K562 (cell line): ENCODE data around the gene ZFP57. TPM values are rescaled to one million over a fixed set of nuclear protein-coding genes. Genes with fewer than 3 reads are reported as not detected.

Source experiments
- ARNT ChIP-seq, 2 experiments: fragments of 450-650 bp; IDR thresholded peaks; 2 replicates each; pipeline ENCODE4 v1.6.1; 2016; ENCODE audit warnings: mild to moderate bottlenecking in 1 of 2
- BRD9 ChIP-seq: fragments of 450-650 bp; IDR thresholded peaks from 2 replicates; pipeline ENCODE4 v1.6.1; 2018; ENCODE audit warnings: low read depth; ENCODE audit not compliant: partially characterized antibody
- CBFB ChIP-seq: sonication (generic); formaldehyde crosslinking; IDR thresholded peaks from 2 replicates; pipeline ENCODE4 v1.4.0; 2020; ENCODE audit warnings: mild to moderate bottlenecking, missing genetic modification reagents
- DIDO1 ChIP-seq: fragments of 450-650 bp; IDR thresholded peaks from 2 replicates; pipeline ENCODE4 v1.6.1; 2016; ENCODE audit warnings: low read depth, missing biosample characterization, missing genetic modification characterization
- HDAC6 ChIP-seq: IDR thresholded peaks from 2 replicates; pipeline ENCODE4 v1.6.1; 2012; ENCODE audit warnings: low read depth, mild to moderate bottlenecking, control low read depth, inconsistent platforms, low read length, moderate library complexity
- HDGF ChIP-seq: fragments of 450-650 bp; IDR thresholded peaks from 2 replicates; pipeline ENCODE4 v1.6.1; 2016
- HNRNPH1 ChIP-seq: fragments of 200-400 bp; formaldehyde crosslinking; optimal IDR thresholded peaks from 2 replicates; pipeline ENCODE3; 2017; ENCODE audit warnings: low read depth, mild to moderate bottlenecking, low read length, moderate library complexity
- ILK ChIP-seq: fragments of 450-650 bp; IDR thresholded peaks from 2 replicates; pipeline ENCODE4 v1.6.1; 2016; ENCODE audit warnings: missing genetic modification characterization, low read depth, mild to moderate bottlenecking, missing compliant biosample characterization, moderate library complexity, borderline replicate concordance
- POLR2G ChIP-seq: fragments of 200-400 bp; formaldehyde crosslinking; IDR thresholded peaks from 2 replicates; pipeline ENCODE4 v1.6.1; 2017; ENCODE audit warnings: low read depth, mild to moderate bottlenecking, antibody characterized with exemption, low read length, moderate library complexity
- PREB ChIP-seq: sonication (generic); formaldehyde crosslinking; IDR thresholded peaks from 2 replicates; pipeline ENCODE4 v1.8.1; 2023; ENCODE audit warnings: mild to moderate bottlenecking, missing genetic modification reagents
- RFX1 ChIP-seq: fragments of 450-650 bp; IDR thresholded peaks from 2 replicates; pipeline ENCODE4 v1.6.1; 2016; ENCODE audit warnings: mild to moderate bottlenecking, moderate library complexity
- SPI1 ChIP-seq: IDR thresholded peaks from 2 replicates; pipeline ENCODE4 v1.6.1; 2011; ENCODE audit warnings: low read depth, low read length, control low read depth, borderline replicate concordance
- SREBF2 ChIP-seq: sonication (generic); formaldehyde crosslinking; IDR thresholded peaks from 2 replicates; pipeline ENCODE4 v1.4.0; 2020; ENCODE audit warnings: mild to moderate bottlenecking, missing genetic modification reagents
- TBL1XR1 ChIP-seq, 2 experiments: IDR thresholded peaks; 2 replicates each; pipeline ENCODE4 v1.6.1; 2012; ENCODE audit warnings: improper control_type of control experiment in 2 of 2, low read length in 2 of 2, mild to moderate bottlenecking in 1 of 2
- TEAD4 ChIP-seq, 2 experiments: sonication (generic) in 1 of 2; formaldehyde crosslinking in 1 of 2; IDR thresholded peaks; 2 replicates each; pipeline versions ENCODE4 v1.6.1 to v1.8.0; 2012 to 2022; ENCODE audit warnings: borderline replicate concordance in 1 of 2, inconsistent platforms in 1 of 2, low read length in 1 of 2, mild to moderate bottlenecking in 1 of 2, missing genetic modification reagents in 1 of 2
- TSC22D4 ChIP-seq: fragments of 450-650 bp; IDR thresholded peaks from 2 replicates; pipeline ENCODE4 v1.6.1; 2016; ENCODE audit warnings: missing genetic modification characterization, missing biosample characterization, control low read depth
- U2AF1 ChIP-seq: fragments of 200-400 bp; formaldehyde crosslinking; optimal IDR thresholded peaks from 2 replicates; pipeline ENCODE3; 2017; ENCODE audit warnings: mild to moderate bottlenecking, low read depth, low read length, moderate library complexity
- ZFP30 ChIP-seq: fragments of 250-450 bp; sonication (Bioruptor Pico); IDR thresholded peaks from 2 replicates; pipeline ENCODE4 v1.8.0; 2022; ENCODE audit warnings: moderate library complexity, mild to moderate bottlenecking, inconsistent platforms, borderline replicate concordance
- ZNF12 ChIP-seq: sonication (generic); formaldehyde crosslinking; IDR thresholded peaks from 2 replicates; pipeline ENCODE4 v1.4.0; 2020; ENCODE audit warnings: mild to moderate bottlenecking, missing genetic modification reagents
- ZNF174 ChIP-seq: fragments of 250-450 bp; sonication (Bioruptor Pico); IDR thresholded peaks from 2 replicates; pipeline ENCODE4 v1.4.0; 2020; ENCODE audit warnings: mild to moderate bottlenecking
- ZNF384 ChIP-seq: IDR thresholded peaks from 2 replicates; pipeline ENCODE4 v1.6.1; 2012; ENCODE audit warnings: low read depth, low read length, improper control_type of control experiment
- ZNF785 ChIP-seq: fragments of 250-450 bp; sonication (Bioruptor Pico); IDR thresholded peaks from 2 replicates; pipeline ENCODE4 v1.4.0; 2020; ENCODE audit warnings: mild to moderate bottlenecking
- polyA plus RNA-seq, 8 experiments: library from polyadenylated mRNA; depleted of rRNA in 4 of 8; stranded (reverse) in 5 of 8; unstranded in 3 of 8; fragments of >200 nt; fragmentation: Nextera tagmentation in 2 of 8; fragmentation: Illumina TruSeq in 1 of 8; extraction: Ambion mirVana in 2 of 8; extraction: Trizol in 1 of 8; gene quantifications; 2 replicates each; pipeline versions ENCODE4 v1.2.1 to v1.2.3, GENCODE V29; 2011 to 2014; ENCODE audit warnings: inconsistent platforms in 1 of 8, missing spikeins in 1 of 8
- total RNA-seq, 7 experiments: library from RNA; depleted of rRNA in 6 of 7; stranded (reverse); fragments of >200 nt in 6 of 7; fragmentation: Illumina TruSeq in 2 of 7; extraction: Trizol in 2 of 7; gene quantifications; 2 replicates each; pipeline versions ENCODE4 v1.2.1 to v1.2.3, GENCODE V29; 2011 to 2021; ENCODE audit warnings: low replicate concordance in 1 of 7
- TF ChIP-seq, protein P1 (sequence below): fragments of 250-450 bp; sonication (Bioruptor Pico); IDR thresholded peaks from 2 replicates; pipeline ENCODE4 v1.5.0; 2020; ENCODE audit warnings: mild to moderate bottlenecking
- TF ChIP-seq, protein P2 (sequence below), 2 experiments: fragments of 450-650 bp; conservative IDR thresholded peaks; 2 replicates each; pipeline ENCODE4 v1.6.1; 2017; ENCODE audit warnings: mild to moderate bottlenecking in 2 of 2, moderate library complexity in 2 of 2

The ZFP57 gene
- total and polyA plus RNA-seq, 9 of the 15 experiments (the other 6 are each of a cell fraction or from before 2014, with no cell fraction given): 0.04 to 0.28 (median 0.13) TPM

GRCh38 chr6:29631209-29631810, 49.6 kb downstream of the ZFP57 start (continued):
- TF ChIP-seq TBL1XR1 (IDR thresholded peaks at IDR 0.05; ENCODE audit: low read length in 2 of 2): 0 out of 4 replicates have a peak, but pooled peaks of 1 of the 2 experiments have one; percentile 62
- 0 out of 2 replicates have a peak, but pooled peaks have one; percentile 63 for TF ChIP-seq CBFB
- no peak for TF ChIP-seq TSC22D4 (tag)
- TF ChIP-seq SPI1: 0 out of 2 replicates have a peak, but pooled peaks have one; percentile 7
- no peak for TF ChIP-seq U2AF1
- no peak for TF ChIP-seq ZFP30 (CRISPR knock-in tag)
- no peak for TF ChIP-seq HDAC6
- TF ChIP-seq, protein P1, sequence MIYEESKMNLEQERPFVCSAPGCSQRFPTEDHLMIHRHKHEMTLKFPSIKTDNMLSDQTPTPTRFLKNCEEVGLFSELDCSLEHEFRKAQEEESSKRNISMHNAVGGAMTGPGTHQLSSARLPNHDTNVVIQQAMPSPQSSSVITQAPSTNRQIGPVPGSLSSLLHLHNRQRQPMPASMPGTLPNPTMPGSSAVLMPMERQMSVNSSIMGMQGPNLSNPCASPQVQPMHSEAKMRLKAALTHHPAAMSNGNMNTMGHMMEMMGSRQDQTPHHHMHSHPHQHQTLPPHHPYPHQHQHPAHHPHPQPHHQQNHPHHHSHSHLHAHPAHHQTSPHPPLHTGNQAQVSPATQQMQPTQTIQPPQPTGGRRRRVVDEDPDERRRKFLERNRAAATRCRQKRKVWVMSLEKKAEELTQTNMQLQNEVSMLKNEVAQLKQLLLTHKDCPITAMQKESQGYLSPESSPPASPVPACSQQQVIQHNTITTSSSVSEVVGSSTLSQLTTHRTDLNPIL (CRISPR knock-in tag): no peak
- TF ChIP-seq DIDO1 (tag): no peak
- no peak for TF ChIP-seq ZNF174 (CRISPR knock-in tag)
- peak; percentile 69 for TF ChIP-seq POLR2G
- no peak for TF ChIP-seq ZNF785
- TF ChIP-seq, protein P2, sequence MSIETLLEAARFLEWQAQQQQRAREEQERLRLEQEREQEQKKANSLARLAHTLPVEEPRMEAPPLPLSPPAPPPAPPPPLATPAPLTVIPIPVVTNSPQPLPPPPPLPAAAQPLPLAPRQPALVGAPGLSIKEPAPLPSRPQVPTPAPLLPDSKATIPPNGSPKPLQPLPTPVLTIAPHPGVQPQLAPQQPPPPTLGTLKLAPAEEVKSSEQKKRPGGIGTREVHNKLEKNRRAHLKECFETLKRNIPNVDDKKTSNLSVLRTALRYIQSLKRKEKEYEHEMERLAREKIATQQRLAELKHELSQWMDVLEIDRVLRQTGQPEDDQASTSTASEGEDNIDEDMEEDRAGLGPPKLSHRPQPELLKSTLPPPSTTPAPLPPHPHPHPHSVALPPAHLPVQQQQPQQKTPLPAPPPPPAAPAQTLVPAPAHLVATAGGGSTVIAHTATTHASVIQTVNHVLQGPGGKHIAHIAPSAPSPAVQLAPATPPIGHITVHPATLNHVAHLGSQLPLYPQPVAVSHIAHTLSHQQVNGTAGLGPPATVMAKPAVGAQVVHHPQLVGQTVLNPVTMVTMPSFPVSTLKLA (conservative IDR thresholded peaks at IDR 0.05): peak in 1 of 2 experiments; percentile 63; a peak in 1 of 4 replicates
- no peak for TF ChIP-seq ZNF12
- TF ChIP-seq RFX1: no peak
- TF ChIP-seq ILK: no peak
- TF ChIP-seq TEAD4 (IDR thresholded peaks at IDR 0.05; ENCODE audit: low read length): no peak
- no peak for TF ChIP-seq TEAD4 (CRISPR knock-in tag; IDR thresholded peaks at IDR 0.05; ENCODE audit: borderline replicate concordance)
- TF ChIP-seq SREBF2 (CRISPR knock-in tag): no peak
- peak; percentile 21 for TF ChIP-seq BRD9
- TF ChIP-seq HNRNPH1: no peak
- TF ChIP-seq ZNF384: no peak
- TF ChIP-seq PREB: no peak
- 0 out of 2 replicates have a peak, but pooled peaks have one; percentile 61 for TF ChIP-seq HDGF
- no peak for TF ChIP-seq ARNT (IDR thresholded peaks at IDR 0.05)
